HG02759 (cell line): ENCODE results near the gene NCR3LG1.
A peak's percentile ranks its signal among the peaks of the same experiment; 100 is the strongest.

Source experiments
- ATAC-seq: cut with Tn5 transposase; IDR thresholded peaks from one replicate; pipeline ENCODE4 v1.9.1; 2021; ENCODE audit warnings: mild to moderate bottlenecking, moderate library complexity; ENCODE audit not compliant: unreplicated experiment

NCR3LG1 gene

GRCh38 chr11:17369684-17370243, 18.2 kb downstream of the NCR3LG1 start:
- ATAC-seq: no peak

- no peak for ATAC-seq
These were observed 20.0 kb downstream of the NCR3LG1 start for GRCh38 chr11:17371614-17372013.

GRCh38 chr11:17375547-17375946, 23.9 kb downstream of the NCR3LG1 start:
- no peak for ATAC-seq

GRCh38 chr11:17376493-17376892, 24.9 kb downstream of the NCR3LG1 start:
- no peak for ATAC-seq

- no peak for ATAC-seq
These were observed 27.1 kb downstream of the NCR3LG1 start for GRCh38 chr11:17378655-17379054.

GRCh38 chr11:17379383-17380180, 28.0 kb downstream of the NCR3LG1 start:
- ATAC-seq: no peak

- no peak for ATAC-seq
These were observed 29.6 kb downstream of the NCR3LG1 start for GRCh38 chr11:17381156-17381555.

GRCh38 chr11:17382046-17382728, 30.6 kb downstream of the NCR3LG1 start:
- ATAC-seq: no peak

GRCh38 chr11:17383461-17383860, 31.9 kb downstream of the NCR3LG1 start:
- no peak for ATAC-seq

- ATAC-seq: peak; percentile 71
These were observed 32.5 kb downstream of the NCR3LG1 start for GRCh38 chr11:17384002-17384511.

GRCh38 chr11:17385492-17385891, 33.9 kb downstream of the NCR3LG1 start:
- no peak for ATAC-seq

- no peak for ATAC-seq
These were observed 34.3 kb downstream of the NCR3LG1 start for GRCh38 chr11:17385926-17386325.

- peak; percentile 52 for ATAC-seq
These were observed 34.9 kb downstream of the NCR3LG1 start for GRCh38 chr11:17386331-17387084.

GRCh38 chr11:17387254-17387653, 35.7 kb downstream of the NCR3LG1 start:
- ATAC-seq: no peak

- ATAC-seq: no peak
These were observed 36.2 kb downstream of the NCR3LG1 start for GRCh38 chr11:17387811-17388210.

- ATAC-seq: peak; percentile 56
These were observed 37.1 kb downstream of the NCR3LG1 start, which contains the start of gene KCNJ11 for GRCh38 chr11:17388609-17389210. TSS of gene KCNJ11 (minus strand) at chr11:17388659. CDS start at chr11:17388091, 568 bp downstream.

- peak; percentile 76 for ATAC-seq
These were observed 37.8 kb downstream of the NCR3LG1 start for GRCh38 chr11:17389211-17389956.

- no peak for ATAC-seq
These were observed 38.5 kb downstream of the NCR3LG1 start for GRCh38 chr11:17389957-17390649.
